H9 (cell line): ENCODE measurements around the gene GPR87. TPM values are rescaled to one million over a fixed set of nuclear protein-coding genes. Genes with fewer than 3 reads are reported as not detected.

Experiments
- DNase-seq: peaks from one replicate; pipeline ENCODE4 v3.0.0-alpha.2; 2017
- H2AFZ ChIP-seq: one replicate; pipeline ENCODE4 v1.6.1; 2013; ENCODE audit warnings: mild to moderate bottlenecking, low read length, control low read depth, moderate library complexity
- H2AK5ac ChIP-seq: 2 replicates; pipeline ENCODE4 v1.6.1; 2013; ENCODE audit warnings: low read length, control low read depth, mixed read lengths; ENCODE audit not compliant: insufficient read length
- H2BK120ac ChIP-seq: one replicate; pipeline ENCODE4 v1.6.1; 2013; ENCODE audit warnings: low read depth, mild to moderate bottlenecking, low read length, control low read depth, inconsistent platforms; ENCODE audit not compliant: poor library complexity, severe bottlenecking
- H2BK12ac ChIP-seq: 2 replicates; pipeline ENCODE4 v1.6.1; 2013; ENCODE audit warnings: low read length, control low read depth, mixed read lengths, low read depth; ENCODE audit not compliant: insufficient read length
- H2BK15ac ChIP-seq: 2 replicates; pipeline ENCODE4 v1.6.1; 2013; ENCODE audit warnings: low read depth, low read length, control low read depth
- H2BK20ac ChIP-seq: one replicate; pipeline ENCODE4 v1.6.1; 2013; ENCODE audit warnings: low read depth, mild to moderate bottlenecking, low read length, control low read depth, inconsistent platforms; ENCODE audit not compliant: poor library complexity, severe bottlenecking
- H2BK5ac ChIP-seq: 2 replicates; pipeline ENCODE4 v1.6.1; 2013; ENCODE audit warnings: low read length, control low read depth, mixed read lengths; ENCODE audit not compliant: insufficient read length
- H3K14ac ChIP-seq: 2 replicates; pipeline ENCODE4 v1.6.1; 2013; ENCODE audit warnings: low read length, control low read depth; ENCODE audit not compliant: insufficient read depth
- H3K18ac ChIP-seq: 2 replicates; pipeline ENCODE4 v1.6.1; 2013; ENCODE audit warnings: low read depth, mild to moderate bottlenecking, mixed read lengths, low read length, control low read depth; ENCODE audit not compliant: insufficient read length
- H3K23ac ChIP-seq: 2 replicates; pipeline ENCODE4 v1.6.1; 2013; ENCODE audit warnings: low read length, control low read depth, mixed read lengths, low read depth; ENCODE audit not compliant: insufficient read length
- H3K23me2 ChIP-seq: 2 replicates; pipeline ENCODE4 v1.6.1; 2013; ENCODE audit warnings: low read depth, mild to moderate bottlenecking, mixed read lengths, low read length, control low read depth; ENCODE audit not compliant: insufficient read length, poor library complexity, severe bottlenecking
- H3K27ac ChIP-seq: 2 replicates; pipeline ENCODE4 v1.5.1; 2013; ENCODE audit warnings: low read length, control low read depth, mixed read lengths, low read depth; ENCODE audit not compliant: insufficient read length
- H3K27me3 ChIP-seq: 2 replicates; pipeline ENCODE4 v1.6.1; 2013; ENCODE audit warnings: low read length, control low read depth, inconsistent platforms; ENCODE audit not compliant: insufficient read depth
- H3K4ac ChIP-seq: 2 replicates; pipeline ENCODE4 v1.6.1; 2013; ENCODE audit warnings: low read depth, mild to moderate bottlenecking, control low read depth, inconsistent platforms, low read length, moderate library complexity
- H3K4me1 ChIP-seq: 2 replicates; pipeline ENCODE4 v1.6.1; 2013; ENCODE audit warnings: low read length, control low read depth, inconsistent platforms; ENCODE audit not compliant: insufficient read depth
- H3K4me2 ChIP-seq: 2 replicates; pipeline ENCODE4 v1.6.1; 2013; ENCODE audit warnings: low read length, control low read depth, mixed read lengths; ENCODE audit not compliant: insufficient read length, insufficient read depth
- H3K56ac ChIP-seq: 2 replicates; pipeline ENCODE4 v1.6.1; 2013; ENCODE audit warnings: low read depth, mild to moderate bottlenecking, mixed read lengths, low read length, control low read depth; ENCODE audit not compliant: insufficient read length
- H3K79me1 ChIP-seq: 2 replicates; pipeline ENCODE4 v1.6.1; 2013; ENCODE audit warnings: low read depth, mild to moderate bottlenecking, moderate library complexity, low read length, control low read depth, inconsistent platforms; ENCODE audit not compliant: insufficient read depth, poor library complexity, severe bottlenecking
- H3K79me2 ChIP-seq: 2 replicates; pipeline ENCODE4 v1.6.1; 2013; ENCODE audit warnings: low read length, control low read depth, inconsistent platforms; ENCODE audit not compliant: insufficient read depth
- H3K9ac ChIP-seq: 2 replicates; pipeline ENCODE4 v1.6.1; 2013; ENCODE audit warnings: low read length, control low read depth, mixed read lengths; ENCODE audit not compliant: insufficient read length; ENCODE audit errors: extremely low read depth
- H3K9me3 ChIP-seq: one replicate; pipeline ENCODE4 v1.6.1; 2013; ENCODE audit warnings: low read depth, low read length, inconsistent platforms; ENCODE audit not compliant: control insufficient read depth
- H3T11ph ChIP-seq: one replicate; pipeline ENCODE4 v1.6.1; 2013; ENCODE audit warnings: mild to moderate bottlenecking, low read length, control low read depth, inconsistent platforms
- H4K20me1 ChIP-seq: one replicate; pipeline ENCODE4 v1.6.1; 2013; ENCODE audit not compliant: control insufficient read depth, insufficient read length, insufficient read depth
- H4K5ac ChIP-seq: 2 replicates; pipeline ENCODE4 v1.6.1; 2013; ENCODE audit warnings: low read depth, mild to moderate bottlenecking, mixed read lengths, low read length, control low read depth; ENCODE audit not compliant: insufficient read length
- H4K8ac ChIP-seq: replicated peaks from 2 replicates; pipeline ENCODE4 v1.6.1; 2013; ENCODE audit warnings: low read length, control low read depth, mixed read lengths, low read depth; ENCODE audit not compliant: insufficient read length
- H4K91ac ChIP-seq: 2 replicates; pipeline ENCODE4 v1.6.1; 2013; ENCODE audit warnings: low read depth, mild to moderate bottlenecking, moderate library complexity, mixed read lengths, low read length, control low read depth; ENCODE audit not compliant: insufficient read length
- H3K27ac Mint-ChIP-seq, 3 experiments: 2 replicates in 2 of 3; 3 replicates in 1 of 3; pipeline ENCODE4 v1.8.0; 2020 to 2021; ENCODE audit warnings: mixed read lengths in 3 of 3, mild to moderate bottlenecking in 1 of 3, moderate library complexity in 1 of 3
- H3K27me3 Mint-ChIP-seq: 2 replicates; pipeline ENCODE4 v1.8.0; 2021; ENCODE audit warnings: low read depth, mild to moderate bottlenecking, moderate library complexity, mixed read lengths
- H3K36me3 Mint-ChIP-seq, 3 experiments: 2 replicates in 2 of 3; 3 replicates in 1 of 3; pipeline ENCODE4 v1.8.0; 2020 to 2021; ENCODE audit warnings: low read depth in 3 of 3, mixed read lengths in 3 of 3; ENCODE audit not compliant: insufficient read depth in 1 of 3
- H3K4me1 Mint-ChIP-seq, 2 experiments: 2 replicates each; pipeline ENCODE4 v1.8.0; 2020; ENCODE audit warnings: mixed read lengths in 2 of 2
- H3K4me3 Mint-ChIP-seq, 2 experiments: 2 replicates in 1 of 2; 3 replicates in 1 of 2; pipeline ENCODE4 v1.8.0; 2020 to 2021; ENCODE audit warnings: mild to moderate bottlenecking in 2 of 2, mixed read lengths in 2 of 2, moderate library complexity in 1 of 2
- H3K9me3 Mint-ChIP-seq, 2 experiments: 2 replicates in 1 of 2; 3 replicates in 1 of 2; pipeline ENCODE4 v1.8.0; 2020; ENCODE audit warnings: mild to moderate bottlenecking in 2 of 2, mixed read lengths in 2 of 2, moderate library complexity in 1 of 2
- CTCF ChIP-seq: fragments of 200-600 bp; sonication (generic); conservative IDR thresholded peaks from 3 replicates; pipeline ENCODE4 v1.8.0; 2021; ENCODE audit warnings: antibody characterized with exemption, mild to moderate bottlenecking
- WGBS: extraction: QIAGEN DNeasy Blood & Tissue Kit; methylation state at CpG from one replicate; pipeline ENCODE4 v1.1.7; 2013; ENCODE audit warnings: missing lambda C conversion rate, low lambda C conversion rate, mixed read lengths; ENCODE audit not compliant: insufficient read length; ENCODE audit errors: extremely low coverage; 5-methylcytosine and 5-hydroxymethylcytosine counted together
- total RNA-seq: library from RNA; stranded (reverse); gene quantifications from 2 replicates; pipeline ENCODE4 v1.2.1, GENCODE V29; 2021

Gene GPR87
- total RNA-seq, 1 experiment from 2014 or later = 0.33 TPM

- no peaks in the 10 kb centered on the region for H3K79me1 ChIP-seq
- no peak overlapping the region for H3K56ac ChIP-seq
- H4K91ac ChIP-seq = no peak overlapping the region
- no peak overlapping the region for H3K18ac ChIP-seq
- WGBS = no CpG with 5 or more reads among the region's 2 CpGs
- H3K79me2 ChIP-seq = no peaks in the 10 kb centered on the region
- no peak overlapping the region for H2AFZ ChIP-seq
- H3K9me3 ChIP-seq = no peaks in the 10 kb centered on the region
- no peak overlapping the region for H2BK12ac ChIP-seq
- H3K14ac ChIP-seq = no peak overlapping the region
- Mint-ChIP-seq H3K36me3 (no peaks in the 10 kb centered on the region; a peak in 1 of 7 replicates), H3K4me3 (no peak overlapping the region), H3K27ac (no peak overlapping the region), H3K27me3 (no peaks in the 10 kb centered on the region), H3K9me3 (no peaks in the 10 kb centered on the region), H3K4me1 (peaks cover 24 to 32% of the 10 kb centered on the region in 2 experiments)
- no peaks in the 10 kb centered on the region for H3K23me2 ChIP-seq
- H4K5ac ChIP-seq = no peak overlapping the region
- no peak overlapping the region for H2BK20ac ChIP-seq
- no peak for DNase-seq
- no peaks in the 10 kb centered on the region; the same call in 1 of the 2 replicates for H3K4me1 ChIP-seq
- H3K23ac ChIP-seq = no peak overlapping the region
- no peak overlapping the region for H2BK120ac ChIP-seq
- H3K4ac ChIP-seq = no peak overlapping the region
- H2AK5ac ChIP-seq = no peak overlapping the region
- no peak overlapping the region for H3K9ac ChIP-seq
- no peak overlapping the region for H2BK5ac ChIP-seq
- no peak overlapping the region for H2BK15ac ChIP-seq
- TF ChIP-seq CTCF = no peak
- no peak overlapping the region for H3T11ph ChIP-seq
- H3K4me2 ChIP-seq = no peak overlapping the region
- H3K27ac ChIP-seq = no peak overlapping the region
- no peak overlapping the region for H4K8ac ChIP-seq
- no peaks in the 10 kb centered on the region for H4K20me1 ChIP-seq
- no peaks in the 10 kb centered on the region for H3K27me3 ChIP-seq
These were observed 3.5 kb upstream of the GPR87 start for GRCh38 chr3:151320131-151320530.
